Astrocyte of the cerebellum (primary cell): ENCODE data around the gene DEPP1.

ENCODE experiments used
- DNase-seq: peaks from one replicate; pipeline ENCODE4 v3.0.0-alpha.2; 2011; ENCODE audit warnings: low read depth
- H3K4me3 ChIP-seq: 2 replicates; pipeline ENCODE4 v1.5.1; 2011; ENCODE audit warnings: mild to moderate bottlenecking, low read depth, low read length, moderate library complexity
- in situ Hi-C: cut with HindIII; loops from 2 replicates; pipeline ENCODE4 v1.10.0; 2017; ENCODE audit warnings: low sequenced_read_pairs
- TF ChIP-seq, protein P1 (sequence below): IDR thresholded peaks from 2 replicates; pipeline ENCODE4 v1.5.1; 2012; ENCODE audit warnings: low read length, low read depth, moderate library complexity, mild to moderate bottlenecking; ENCODE audit errors: missing control alignments

The DEPP1 gene

DNA sequence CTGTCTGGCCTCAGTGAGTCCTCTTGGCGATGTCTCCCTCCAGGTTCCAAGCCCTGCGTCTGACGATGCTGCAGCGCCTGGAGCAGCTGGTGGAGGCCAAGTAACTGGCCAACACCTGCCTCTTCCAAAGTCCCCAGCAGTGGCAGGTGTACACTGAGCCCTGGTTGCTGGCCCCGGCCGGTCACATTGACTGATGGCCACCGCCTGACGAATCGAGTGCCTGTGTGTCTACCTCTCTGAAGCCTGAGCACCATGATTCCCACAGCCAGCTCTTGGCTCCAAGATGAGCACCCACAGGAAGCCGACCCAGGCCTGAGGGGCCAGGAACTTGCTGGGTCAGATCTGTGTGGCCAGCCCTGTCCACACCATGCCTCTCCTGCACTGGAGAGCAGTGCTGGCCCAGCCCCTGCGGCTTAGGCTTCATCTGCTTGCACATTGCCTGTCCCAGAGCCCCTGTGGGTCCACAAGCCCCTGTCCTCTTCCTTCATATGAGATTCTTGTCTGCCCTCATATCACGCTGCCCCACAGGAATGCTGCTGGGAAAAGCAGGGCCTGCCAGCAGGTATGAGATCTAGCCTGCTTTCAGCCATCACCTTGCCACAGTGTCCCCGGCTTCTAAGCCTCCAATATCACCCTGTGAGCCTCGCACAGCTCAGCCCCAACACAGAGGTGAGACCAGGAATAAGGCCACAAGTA lies 14.8 kb upstream of the DEPP1 start:
- DNase-seq, result no peak
- TF ChIP-seq, protein P1, sequence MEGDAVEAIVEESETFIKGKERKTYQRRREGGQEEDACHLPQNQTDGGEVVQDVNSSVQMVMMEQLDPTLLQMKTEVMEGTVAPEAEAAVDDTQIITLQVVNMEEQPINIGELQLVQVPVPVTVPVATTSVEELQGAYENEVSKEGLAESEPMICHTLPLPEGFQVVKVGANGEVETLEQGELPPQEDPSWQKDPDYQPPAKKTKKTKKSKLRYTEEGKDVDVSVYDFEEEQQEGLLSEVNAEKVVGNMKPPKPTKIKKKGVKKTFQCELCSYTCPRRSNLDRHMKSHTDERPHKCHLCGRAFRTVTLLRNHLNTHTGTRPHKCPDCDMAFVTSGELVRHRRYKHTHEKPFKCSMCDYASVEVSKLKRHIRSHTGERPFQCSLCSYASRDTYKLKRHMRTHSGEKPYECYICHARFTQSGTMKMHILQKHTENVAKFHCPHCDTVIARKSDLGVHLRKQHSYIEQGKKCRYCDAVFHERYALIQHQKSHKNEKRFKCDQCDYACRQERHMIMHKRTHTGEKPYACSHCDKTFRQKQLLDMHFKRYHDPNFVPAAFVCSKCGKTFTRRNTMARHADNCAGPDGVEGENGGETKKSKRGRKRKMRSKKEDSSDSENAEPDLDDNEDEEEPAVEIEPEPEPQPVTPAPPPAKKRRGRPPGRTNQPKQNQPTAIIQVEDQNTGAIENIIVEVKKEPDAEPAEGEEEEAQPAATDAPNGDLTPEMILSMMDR, result no peak
- in situ Hi-C loops, result no loop called here
- no peak overlapping the region for H3K4me3 ChIP-seq

DNA sequence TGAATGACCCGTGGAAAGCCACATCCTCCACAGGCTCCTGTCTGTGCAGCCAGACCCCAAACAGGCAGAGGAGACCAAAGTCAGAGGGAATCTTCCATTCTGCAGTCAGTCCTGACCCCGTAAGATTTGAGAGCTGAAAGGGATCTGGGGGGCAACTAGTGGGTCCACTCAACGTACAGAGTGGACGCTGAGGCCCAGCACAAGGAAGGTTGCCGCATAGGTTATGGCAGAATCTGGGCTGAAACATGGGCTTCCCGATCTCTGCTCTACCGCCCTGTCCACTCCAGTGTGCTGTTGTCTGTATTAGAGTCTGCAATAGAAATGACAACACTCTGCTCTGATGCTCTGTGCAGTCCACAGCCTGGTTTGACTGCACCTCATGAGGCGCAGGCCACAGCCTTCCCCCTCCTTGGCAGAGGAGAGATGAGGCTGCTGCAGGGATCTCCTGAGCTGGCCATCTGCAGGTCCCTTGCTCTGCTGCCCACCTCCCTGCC lies 14.2 kb upstream of the DEPP1 start:
- no peak for DNase-seq
- TF ChIP-seq, protein P1, result no peak
- H3K4me3 ChIP-seq, result no peak overlapping the region
- in situ Hi-C loops, result no loop called here

DNA sequence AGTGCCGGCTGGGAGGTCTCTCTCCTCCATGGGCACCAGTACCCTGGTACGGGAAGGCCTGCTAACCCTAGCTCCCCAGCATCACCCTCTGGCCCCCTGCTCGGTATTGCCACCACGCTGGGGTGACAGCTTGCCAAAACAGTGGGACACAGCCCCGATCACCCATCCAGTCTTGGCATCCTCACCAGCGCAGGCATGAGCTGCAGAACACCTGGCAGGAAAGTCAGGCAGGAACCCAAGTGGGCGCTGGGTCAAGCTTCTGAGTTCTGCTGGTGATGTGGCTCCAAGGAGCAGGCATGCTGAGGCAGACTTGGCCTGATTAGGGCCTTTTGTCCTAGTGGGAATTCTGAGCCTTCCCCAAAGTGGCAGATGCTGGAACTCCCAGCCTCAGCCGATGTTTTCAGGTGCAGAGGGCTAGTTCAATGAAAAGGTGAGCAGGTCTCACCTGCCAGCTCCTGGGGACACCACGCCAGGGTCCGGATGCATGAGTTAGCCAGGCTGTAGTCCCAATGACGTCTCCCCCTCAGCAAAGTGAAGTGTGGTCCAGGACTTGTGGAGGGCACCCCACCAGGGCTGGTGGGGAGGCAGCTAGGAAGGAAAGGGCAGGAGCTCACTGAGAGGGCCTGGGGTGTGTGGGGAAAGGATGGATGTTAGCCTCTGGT lies 13.6 kb upstream of the DEPP1 start:
- in situ Hi-C loops, result no loop called here
- no peak overlapping the region for H3K4me3 ChIP-seq
- TF ChIP-seq, protein P1, result no peak
- no peak for DNase-seq

DNA sequence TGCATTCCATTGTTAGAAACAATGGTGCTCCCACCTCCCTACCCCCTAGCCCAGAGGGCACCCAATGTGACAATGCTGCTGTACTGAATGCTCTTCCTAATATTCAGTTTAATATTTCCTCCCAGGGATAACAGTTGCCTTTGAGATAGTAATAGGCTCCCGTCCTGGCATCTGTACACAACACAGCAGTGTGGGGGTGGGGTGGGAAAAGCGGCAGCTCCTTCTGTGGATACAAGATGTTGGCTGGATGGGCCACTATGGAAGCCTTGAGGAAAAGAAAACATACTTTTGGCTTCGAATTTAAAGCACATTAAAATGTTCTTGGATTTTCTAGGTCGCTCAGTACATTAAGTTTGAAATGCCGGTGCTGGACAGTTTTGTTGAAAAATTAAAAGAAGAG lies 13.0 kb upstream of the DEPP1 start:
- in situ Hi-C loops, result no loop called here
- DNase-seq, result no peak
- TF ChIP-seq, protein P1, result no peak

DNA sequence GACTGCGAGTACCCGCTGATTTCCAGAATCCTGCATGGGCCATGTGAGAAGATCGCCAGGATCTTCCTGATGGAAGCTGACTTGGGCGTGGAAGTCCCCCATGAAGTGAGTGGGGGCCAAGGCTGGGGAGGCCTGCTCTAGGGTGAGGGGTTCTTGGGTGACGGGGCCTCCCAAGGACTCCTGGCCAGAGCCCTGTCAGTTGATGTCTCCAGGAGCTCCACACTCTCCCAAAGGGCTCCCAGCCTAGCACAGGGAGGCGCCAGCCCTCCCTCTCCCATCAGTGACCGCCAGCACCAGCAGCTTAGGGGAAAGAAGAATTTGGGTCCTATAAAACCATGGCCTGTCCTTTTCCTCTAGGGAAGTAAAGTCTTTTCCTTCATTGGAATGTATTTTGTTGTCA lies 12.4 kb upstream of the DEPP1 start:
- no peak overlapping the region for H3K4me3 ChIP-seq
- in situ Hi-C loops, result no loop called here
- TF ChIP-seq, protein P1, result no peak
- no peak for DNase-seq

More for the DNA sequence above, 13.0 kb upstream of the DEPP1 start:
- no peak overlapping the region for H3K4me3 ChIP-seq

DNA sequence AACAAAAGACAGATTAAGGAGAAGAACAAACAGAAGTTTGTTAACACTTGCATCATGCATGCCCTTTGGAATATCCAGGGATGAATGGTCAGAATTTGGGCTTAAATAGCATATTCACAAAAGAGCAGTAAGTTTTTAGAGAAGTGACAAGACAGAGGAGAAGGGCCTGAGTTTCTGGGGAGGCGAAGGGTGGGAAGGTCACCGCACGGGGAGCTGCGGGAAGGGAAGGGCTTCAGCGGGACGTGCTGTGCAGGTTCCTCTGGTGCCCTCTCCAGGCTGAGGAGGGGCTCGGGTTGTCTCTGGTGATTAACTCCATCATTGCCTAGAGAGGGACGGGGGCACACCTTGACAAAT lies 11.7 kb upstream of the DEPP1 start:
- in situ Hi-C loops, result no loop called here
- no peak overlapping the region for H3K4me3 ChIP-seq
- DNase-seq, result no peak
- TF ChIP-seq, protein P1, result peak; percentile 41
